Left ventricle myocardium inferior (tissue), 1 donor: ENCODE measurements around the gene WDR31. TPM values are rescaled to one million over a fixed set of nuclear protein-coding genes. Genes with fewer than 3 reads are reported as not detected.

Experiments
- DNase-seq: peaks from one replicate; pipeline ENCODE4 v3.0.0-alpha.2; 2020
- H3K27ac ChIP-seq: fragments of 200-600 bp; replicated peaks from 2 replicates; pipeline ENCODE4 v1.8.0; 2021
- H3K27me3 ChIP-seq: fragments of 200-600 bp; 2 replicates; pipeline ENCODE4 v1.8.0; 2021; ENCODE audit warnings: low read depth
- H3K36me3 ChIP-seq: fragments of 200-600 bp; 2 replicates; pipeline ENCODE4 v1.8.0; 2021
- H3K4me1 ChIP-seq: fragments of 200-600 bp; 2 replicates; pipeline ENCODE4 v1.8.0; 2021
- H3K4me3 ChIP-seq: fragments of 200-600 bp; 2 replicates; pipeline ENCODE4 v1.8.0; 2021; ENCODE audit warnings: mild to moderate bottlenecking, moderate library complexity
- H3K9me3 ChIP-seq: fragments of 200-600 bp; replicated peaks from 2 replicates; pipeline ENCODE4 v1.8.0; 2021
- intact Hi-C: fragments of 100-400 bp; cut with micrococcal nuclease; formaldehyde crosslinking; loops from one replicate; pipeline ENCODE4 v1.11.0; 2022
- total RNA-seq: library from RNA; stranded (reverse); fragmentation: NEBNext Ultra II Directional; extraction: Animal tissue kit (Norgen Biotek cat#: 25700); gene quantifications from one replicate; pipeline ENCODE4 v1.2.1, GENCODE V29; 2021
- TF ChIP-seq, protein P1 (sequence below): fragments of 200-600 bp; IDR thresholded peaks from 2 replicates; pipeline ENCODE4 v1.8.0; 2021; ENCODE audit warnings: antibody characterized with exemption, mild to moderate bottlenecking, borderline replicate concordance
- donor health status: DM: no; HTN: yes; CAD: no; lungs with severe emphysema.

Gene WDR31
- total RNA-seq, 1 donor from 2014 or later, result 12.4 TPM

DNA sequence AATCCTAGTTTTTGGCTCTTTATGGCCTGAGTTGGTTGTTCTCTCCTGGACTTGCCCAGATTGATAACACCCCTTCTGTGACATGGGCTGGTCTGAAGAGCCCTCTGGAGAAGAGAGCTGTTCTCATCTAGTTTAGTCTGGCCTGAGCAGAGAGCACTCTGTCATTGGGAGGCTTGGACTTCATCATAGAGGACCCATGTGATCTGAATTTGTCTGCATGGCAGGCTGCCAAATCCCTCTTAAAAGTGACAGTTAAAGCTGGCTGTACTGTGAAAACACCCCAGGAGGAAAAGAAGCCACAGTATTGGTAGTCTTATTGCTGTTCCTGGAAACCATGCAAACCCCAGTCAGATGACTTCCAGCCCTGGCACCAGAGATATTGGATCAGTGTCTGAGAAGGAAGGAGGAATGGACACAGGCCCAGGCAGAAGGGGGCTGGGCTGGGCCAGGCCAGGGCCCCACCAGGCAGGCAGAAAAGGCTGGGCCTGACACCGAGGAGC lies 3.7 kb upstream of the WDR31 start:
- Histone ChIP-seq H3K9me3 (no peaks in the 10 kb centered on the region), H3K4me1 (peaks cover 24% of the 10 kb centered on the region), H3K27ac (peak overlapping the region; percentile 89), H3K4me3 (no peak overlapping the region), H3K36me3 (no peaks in the 10 kb centered on the region), H3K27me3 (no peaks in the 10 kb centered on the region)
- intact Hi-C loops, result no loop called here
- peak; percentile 69 for DNase-seq
- TF ChIP-seq, protein P1, sequence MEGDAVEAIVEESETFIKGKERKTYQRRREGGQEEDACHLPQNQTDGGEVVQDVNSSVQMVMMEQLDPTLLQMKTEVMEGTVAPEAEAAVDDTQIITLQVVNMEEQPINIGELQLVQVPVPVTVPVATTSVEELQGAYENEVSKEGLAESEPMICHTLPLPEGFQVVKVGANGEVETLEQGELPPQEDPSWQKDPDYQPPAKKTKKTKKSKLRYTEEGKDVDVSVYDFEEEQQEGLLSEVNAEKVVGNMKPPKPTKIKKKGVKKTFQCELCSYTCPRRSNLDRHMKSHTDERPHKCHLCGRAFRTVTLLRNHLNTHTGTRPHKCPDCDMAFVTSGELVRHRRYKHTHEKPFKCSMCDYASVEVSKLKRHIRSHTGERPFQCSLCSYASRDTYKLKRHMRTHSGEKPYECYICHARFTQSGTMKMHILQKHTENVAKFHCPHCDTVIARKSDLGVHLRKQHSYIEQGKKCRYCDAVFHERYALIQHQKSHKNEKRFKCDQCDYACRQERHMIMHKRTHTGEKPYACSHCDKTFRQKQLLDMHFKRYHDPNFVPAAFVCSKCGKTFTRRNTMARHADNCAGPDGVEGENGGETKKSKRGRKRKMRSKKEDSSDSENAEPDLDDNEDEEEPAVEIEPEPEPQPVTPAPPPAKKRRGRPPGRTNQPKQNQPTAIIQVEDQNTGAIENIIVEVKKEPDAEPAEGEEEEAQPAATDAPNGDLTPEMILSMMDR, result no peak

DNA sequence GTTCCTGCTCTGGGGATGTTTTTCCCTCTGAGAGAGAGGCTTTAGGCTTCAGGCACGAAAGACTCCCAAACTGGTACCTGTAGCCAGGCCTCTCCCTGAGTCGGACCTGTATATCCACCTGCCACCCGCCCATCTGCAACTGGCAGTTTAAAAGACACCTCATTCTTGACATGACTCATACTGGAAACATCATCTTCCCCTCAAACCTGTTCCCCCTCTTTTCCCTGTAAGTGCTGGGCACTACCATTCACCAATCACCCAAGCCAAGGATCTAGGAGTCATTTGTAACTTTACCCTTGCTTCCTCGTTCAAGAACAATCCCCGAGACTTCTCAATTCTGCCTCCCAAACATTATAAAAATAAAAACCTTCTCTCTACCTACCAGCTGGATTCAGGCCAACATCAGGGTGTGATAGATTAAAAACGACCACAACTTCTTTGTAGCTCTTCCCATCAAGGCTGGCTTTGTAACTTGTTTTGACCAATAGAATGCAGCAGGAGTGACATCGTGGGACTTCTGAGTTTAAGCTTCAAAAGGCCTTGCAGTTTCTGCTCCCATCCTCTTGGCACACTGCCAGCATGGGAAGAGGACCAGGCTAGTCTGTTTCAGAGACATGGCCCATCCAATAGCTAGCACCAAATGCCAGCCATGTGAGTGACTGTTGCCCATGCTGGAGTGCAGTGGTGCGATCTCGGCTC lies 1.8 kb upstream of the WDR31 start:
- H3K36me3 ChIP-seq, result no peaks in the 10 kb centered on the region
- no peak overlapping the region for H3K4me3 ChIP-seq
- H3K4me1 ChIP-seq, result peaks cover 26% of the 10 kb centered on the region
- no peaks in the 10 kb centered on the region for H3K9me3 ChIP-seq
- H3K27ac ChIP-seq, result no peak overlapping the region
- TF ChIP-seq, protein P1, result no peak
- H3K27me3 ChIP-seq, result no peaks in the 10 kb centered on the region
- intact Hi-C loops, result no loop called here
- DNase-seq, result no peak

DNA sequence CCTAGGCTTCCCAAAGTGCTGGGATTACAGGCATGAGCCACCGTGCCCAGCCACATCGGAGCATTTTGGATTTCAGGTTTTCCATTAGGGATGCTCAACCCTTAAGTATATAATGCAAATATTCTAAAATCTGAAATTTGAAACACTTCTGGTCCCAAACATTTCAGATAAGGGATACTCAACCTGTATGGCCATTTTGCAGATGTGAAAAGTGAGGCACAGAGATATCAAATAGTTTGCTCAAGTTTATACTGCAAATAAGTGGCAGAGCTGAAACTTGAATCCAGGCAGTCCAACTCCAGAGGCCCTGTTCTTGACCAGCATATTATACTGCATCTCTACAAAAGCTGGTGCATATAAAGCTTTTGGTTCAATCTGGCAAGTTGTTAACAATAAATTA lies 2.4 kb downstream of the WDR31 start:
- Histone ChIP-seq H3K27me3 (no peaks in the 10 kb centered on the region), H3K4me3 (no peak overlapping the region), H3K36me3 (no peaks in the 10 kb centered on the region), H3K4me1 (peaks cover 21% of the 10 kb centered on the region), H3K9me3 (no peaks in the 10 kb centered on the region), H3K27ac (no peak overlapping the region)
- TF ChIP-seq, protein P1, result no peak
- intact Hi-C loops, result no loop called here
- DNase-seq, result no peak

DNA sequence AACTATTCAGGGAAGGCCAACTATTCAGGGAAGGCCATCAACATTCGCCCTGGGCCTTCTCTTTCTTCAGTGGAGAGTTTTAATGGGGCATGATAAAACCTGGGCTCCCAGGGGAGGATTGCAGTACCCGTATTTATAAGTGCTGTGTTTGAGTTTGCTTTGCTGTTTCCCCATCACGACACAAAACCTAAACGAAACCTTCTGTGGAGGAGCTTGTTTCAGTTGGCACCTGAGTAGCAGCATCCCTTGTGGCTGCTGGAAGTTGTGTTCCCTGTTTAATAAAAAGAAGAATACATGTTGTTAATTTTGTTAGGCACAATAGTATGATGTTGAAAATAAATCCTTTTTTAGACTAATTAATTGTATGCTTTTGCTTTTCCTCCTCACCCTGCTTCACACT lies 8.3 kb downstream of the WDR31 start:
- Histone ChIP-seq H3K4me3 (no peak overlapping the region), H3K27me3 (no peaks in the 10 kb centered on the region), H3K4me1 (peaks cover 9% of the 10 kb centered on the region), H3K9me3 (no peaks in the 10 kb centered on the region), H3K36me3 (no peaks in the 10 kb centered on the region), H3K27ac (no peak overlapping the region)
- TF ChIP-seq, protein P1, result no peak
- intact Hi-C loops, result no loop called here
- no peak for DNase-seq

DNA sequence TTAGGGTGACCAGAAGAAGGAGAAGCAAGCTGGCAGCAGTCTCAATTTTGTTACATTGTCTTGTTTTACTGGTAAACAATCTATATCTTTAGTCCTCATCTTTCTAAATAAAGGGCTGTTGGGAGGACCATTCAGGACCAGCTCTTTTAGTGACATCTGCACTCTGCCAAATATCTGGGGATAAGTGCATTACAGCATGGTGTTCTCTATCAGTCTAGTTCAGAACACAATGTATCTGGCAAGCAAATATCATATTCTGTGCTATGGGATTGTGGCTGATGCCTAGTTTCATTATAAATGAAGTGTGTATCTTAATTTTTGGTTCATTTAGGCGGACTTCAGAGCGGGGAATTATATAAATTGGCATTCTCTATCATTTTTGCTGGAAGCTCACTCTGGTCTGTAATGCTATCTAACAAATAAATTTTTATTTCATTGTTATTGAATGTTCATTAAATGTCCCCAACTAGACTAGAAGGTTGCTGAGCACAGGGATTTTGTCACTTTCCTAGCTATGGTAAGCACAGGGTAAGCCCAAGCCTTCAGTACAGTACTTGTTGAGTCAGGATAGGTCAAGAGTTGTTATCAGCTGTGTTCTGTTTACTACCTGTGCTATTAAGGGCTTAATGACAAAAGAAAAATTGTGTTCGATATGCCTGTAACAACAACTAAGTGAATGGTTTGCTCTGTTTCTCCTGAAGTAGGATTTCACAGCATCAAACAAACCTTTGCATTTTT lies 11.9 kb downstream of the WDR31 start:
- Histone ChIP-seq H3K9me3 (no peaks in the 10 kb centered on the region), H3K4me1 (peaks cover 9% of the 10 kb centered on the region), H3K4me3 (no peak overlapping the region), H3K27ac (peak overlapping the region; percentile 73), H3K27me3 (no peaks in the 10 kb centered on the region), H3K36me3 (no peaks in the 10 kb centered on the region)
- no peak for DNase-seq
- intact Hi-C loops, result no loop called here
- TF ChIP-seq, protein P1, result no peak
